ENCODE results near the gene PCYT2.

PCYT2 gene

GRCh38 chr17:81912441-81913309, 1.5 kb upstream of the PCYT2 start:
- DNase-seq: no peak

GRCh38 chr17:81911969-81912368, 770 bp upstream of the PCYT2 start:
- DNase-seq: no peak

DNA sequence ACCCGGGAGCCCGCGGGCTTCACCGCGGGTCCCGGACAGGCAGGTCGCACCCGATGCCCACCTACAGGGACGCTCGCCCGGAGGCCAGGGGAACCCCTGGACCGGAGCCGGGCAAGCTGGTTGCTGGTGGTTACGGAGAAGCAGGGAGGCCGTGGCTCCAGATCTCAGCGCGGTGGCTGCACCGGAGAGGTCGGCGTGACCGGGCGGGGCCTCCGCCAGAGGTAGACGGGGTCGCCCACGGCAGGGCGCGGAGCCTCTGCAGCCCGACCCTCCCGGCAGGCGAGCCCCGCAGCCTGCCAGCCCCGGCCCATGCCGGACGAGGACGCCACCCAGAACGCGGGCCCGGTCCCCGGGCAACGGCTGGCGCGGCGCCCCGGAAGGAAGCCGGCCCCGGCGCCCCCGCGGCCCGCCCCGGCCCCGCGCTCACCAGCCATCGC, 341 bp downstream of the PCYT2 start:
- no peak for DNase-seq

- DNase-seq: no peak
Observed at GRCh38 chr17:81909966-81910839, 996 bp downstream of the PCYT2 start.

DNA sequence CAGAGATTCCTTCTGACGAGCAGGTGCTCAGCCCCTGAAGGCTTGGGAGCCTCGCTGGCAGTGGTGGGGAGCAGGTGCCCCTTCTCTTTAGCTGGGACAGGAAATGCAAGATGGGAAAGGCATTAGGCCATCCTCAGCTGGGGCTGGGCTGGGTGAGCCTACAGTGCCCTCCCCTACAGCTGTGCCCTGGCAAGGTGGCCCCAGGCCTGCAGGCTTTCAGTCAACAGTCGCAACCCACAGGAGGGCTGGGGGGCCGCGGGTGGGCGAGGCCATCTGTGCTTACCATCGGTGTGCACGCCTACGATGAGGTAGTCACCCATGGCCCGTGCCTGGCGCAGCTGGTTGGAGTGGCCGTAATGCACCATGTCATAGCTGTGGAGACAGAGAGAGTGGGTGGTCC, 2.0 kb downstream of the PCYT2 start:
- no peak for DNase-seq

DNA sequence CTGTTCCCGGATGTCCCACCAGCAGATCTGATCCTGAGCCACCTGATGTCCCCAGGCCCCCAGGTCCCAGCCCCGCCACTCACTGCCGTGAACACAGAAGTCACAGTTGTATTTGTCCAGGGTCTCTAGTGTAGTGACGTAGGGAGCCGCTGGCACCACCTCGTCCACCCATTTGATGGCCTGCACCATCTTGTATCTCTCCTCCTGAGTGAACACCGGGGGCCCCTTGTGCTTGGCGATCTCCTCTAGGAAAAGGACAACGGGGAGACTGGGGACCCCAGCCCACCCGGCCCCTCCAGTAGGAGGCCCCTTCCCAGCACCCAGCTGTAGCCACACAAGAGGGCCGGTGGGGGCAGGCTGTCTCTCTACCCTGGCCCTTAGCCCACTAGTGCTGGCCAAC, 2.4 kb downstream of the PCYT2 start:
- no peak for DNase-seq

GRCh38 chr17:81907219-81908145, 3.7 kb downstream of the PCYT2 start:
- no peak for DNase-seq

GRCh38 chr17:81906476-81907218, 4.6 kb downstream of the PCYT2 start:
- no peak for DNase-seq

DNA sequence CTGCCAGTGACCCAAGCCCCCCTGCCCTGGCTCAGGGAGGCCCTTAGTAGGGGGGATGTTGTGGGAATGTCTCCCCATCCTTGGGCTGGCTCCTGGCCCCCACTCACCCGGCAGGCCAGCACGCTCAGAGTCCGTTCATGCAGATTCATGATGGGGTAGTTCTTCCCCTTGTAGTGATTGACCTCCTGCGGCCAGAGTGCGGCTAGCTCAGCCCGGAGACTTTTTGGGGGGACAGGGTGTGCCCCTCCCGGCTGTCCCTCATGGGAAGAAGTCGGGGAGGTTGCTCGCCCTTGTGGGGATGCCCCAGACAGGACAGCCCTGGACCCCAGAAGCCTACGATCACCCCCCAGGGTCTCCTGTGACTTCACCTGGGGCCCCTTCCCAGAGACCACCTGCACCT, 5.2 kb downstream of the PCYT2 start:
- no peak for DNase-seq

- DNase-seq: no peak
Observed at GRCh38 chr17:81905424-81905875, 5.7 kb downstream of the PCYT2 start.

- DNase-seq: no peak
Observed at GRCh38 chr17:81904600-81905423, 6.4 kb downstream of the PCYT2 start.

GRCh38 chr17:81903896-81904599, 7.2 kb downstream of the PCYT2 start:
- no peak for DNase-seq

- DNase-seq: no peak
Observed at GRCh38 chr17:81903415-81903831, 7.8 kb downstream of the PCYT2 start.

DNA sequence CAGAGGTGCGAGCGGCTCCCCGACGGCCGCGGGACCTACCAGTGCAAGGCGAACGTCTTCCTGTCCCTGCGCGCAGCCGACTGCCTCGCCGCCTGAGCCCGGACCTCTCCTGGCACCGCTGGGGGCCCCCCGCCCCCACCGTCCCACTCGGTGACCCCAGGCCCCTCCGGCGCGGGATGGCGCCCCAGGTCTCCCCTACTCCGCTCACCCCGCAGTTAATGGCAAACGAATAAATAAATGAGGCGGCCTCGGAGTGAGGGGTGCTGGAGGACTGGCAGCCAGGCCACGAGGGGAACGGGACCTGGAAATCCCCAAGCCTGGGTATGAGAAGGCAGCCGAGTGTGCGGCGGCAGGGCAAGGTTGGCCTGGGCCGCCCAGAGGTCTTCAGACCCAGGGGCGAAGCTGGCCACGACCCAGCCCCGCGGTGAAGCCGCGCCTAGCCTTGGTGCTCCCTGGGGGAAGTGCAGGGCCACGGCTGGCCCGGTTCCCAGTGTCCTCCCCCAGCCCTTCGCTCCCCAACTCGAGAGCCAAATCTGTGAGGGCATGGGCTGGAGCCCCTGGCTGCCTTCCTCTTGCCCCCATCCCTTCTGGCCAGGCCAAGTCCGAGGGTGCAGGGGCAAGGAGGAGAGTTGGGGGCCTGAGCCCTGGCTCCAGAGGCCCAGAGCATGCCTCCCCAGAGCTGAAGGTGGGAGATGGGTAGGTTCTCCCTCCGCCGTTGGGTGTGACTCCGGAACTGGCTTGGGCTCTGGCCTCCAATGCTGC, 8.4 kb downstream of the PCYT2 start:
- DNase-seq: no peak

- DNase-seq: peak; percentile 23
Observed at GRCh38 chr17:81902023-81902652, 9.1 kb downstream of the PCYT2 start, which contains the start of gene NPB. NPB (plus strand) TSS chr17:81902238; CDS start chr17:81902278, 40 bp downstream.

- no peak for DNase-seq
Observed at GRCh38 chr17:81901167-81902022, 9.8 kb downstream of the PCYT2 start.

DNA sequence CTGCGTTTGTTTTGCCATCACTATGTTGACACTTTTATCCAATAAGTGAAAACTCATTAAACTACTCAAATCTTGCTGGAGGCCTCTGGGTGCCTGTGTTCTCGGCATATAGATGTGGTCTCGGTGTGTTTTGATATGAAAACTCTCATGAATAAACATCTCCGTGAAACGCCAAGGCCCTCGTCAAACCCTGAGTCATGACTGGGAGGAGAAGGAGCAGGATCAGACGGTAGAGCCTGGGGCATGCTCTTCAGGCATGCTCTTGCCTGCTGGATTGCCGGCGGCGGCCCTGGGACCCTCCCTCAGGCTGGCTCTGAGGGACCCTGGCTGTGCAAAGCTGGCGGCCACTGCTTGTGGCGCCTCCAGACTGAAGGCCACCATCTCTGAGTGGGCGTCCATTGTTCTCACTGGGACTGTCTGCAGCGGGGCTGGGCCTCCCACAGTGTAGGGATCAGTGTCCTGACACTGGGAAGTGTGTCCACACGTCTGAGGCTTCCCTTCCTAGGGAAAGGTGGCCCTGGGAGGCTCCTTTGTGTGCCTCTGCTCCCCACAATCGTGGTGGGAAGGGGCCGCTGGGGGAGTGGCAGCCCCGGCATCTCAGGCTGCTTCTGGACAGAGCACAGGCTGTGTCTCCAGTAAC, 10.9 kb downstream of the PCYT2 start:
- no peak for DNase-seq

All from activated CD4-positive, alpha-beta T cell treated with anti-CD3 and anti-CD28 coated beads, Interleukin-2, Interleukin-6, amounts not matched to agents 100 ng/mL and 50 ng/mL, durations not matched to agents 16 hours and 8 hours (primary cell).